HG02798 (cell line): ENCODE measurements around the gene RIC1.
"Not testable (repeated sequence)": the region's sequence is repeated elsewhere in the genome, so short reads cannot be mapped to it uniquely, and the experiment has no call there.

Source experiments
- ATAC-seq: cut with Tn5 transposase; IDR thresholded peaks from one replicate; pipeline ENCODE4 v1.9.1; 2021; ENCODE audit warnings: mild to moderate bottlenecking; ENCODE audit not compliant: unreplicated experiment, poor library complexity

The RIC1 gene

DNA sequence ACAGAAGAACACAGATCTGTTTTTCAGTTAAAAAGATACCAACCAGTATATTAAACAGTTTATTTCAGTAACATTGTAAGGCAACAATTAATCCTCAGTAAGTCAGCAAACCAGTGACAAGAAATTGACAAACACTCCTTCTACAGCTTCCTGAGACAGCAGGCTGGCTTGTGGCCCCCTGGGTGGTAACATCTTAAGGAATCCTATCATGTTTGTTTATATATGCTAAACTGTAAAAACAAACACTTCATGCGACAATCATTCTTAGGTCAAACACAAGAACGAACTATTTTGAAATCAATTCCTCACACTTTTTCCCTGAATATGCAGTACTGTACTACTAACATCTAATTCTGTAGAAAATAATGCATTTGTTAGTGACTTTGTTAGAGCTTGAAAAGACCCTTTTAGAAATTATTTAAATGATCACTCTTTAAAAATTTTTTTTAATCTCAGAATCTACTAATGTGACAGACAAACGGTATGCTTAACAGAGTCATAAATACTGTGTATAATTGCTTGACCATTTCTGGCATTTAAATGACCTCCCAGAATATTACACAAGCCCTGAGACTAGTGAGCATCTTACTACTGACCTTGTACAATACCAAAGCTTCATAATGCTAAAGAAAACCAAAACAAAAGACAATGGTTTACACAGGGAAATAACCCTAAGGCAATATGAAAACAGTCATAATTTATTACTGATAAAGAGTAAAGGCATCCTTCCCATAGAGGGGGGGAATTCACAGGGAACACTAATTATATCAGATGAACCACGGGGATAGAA, 155.8 kb downstream of the RIC1 start:
- ATAC-seq: no peak

GRCh38 chr9:5786370-5787127, 157.6 kb downstream of the RIC1 start:
- no peak for ATAC-seq

DNA sequence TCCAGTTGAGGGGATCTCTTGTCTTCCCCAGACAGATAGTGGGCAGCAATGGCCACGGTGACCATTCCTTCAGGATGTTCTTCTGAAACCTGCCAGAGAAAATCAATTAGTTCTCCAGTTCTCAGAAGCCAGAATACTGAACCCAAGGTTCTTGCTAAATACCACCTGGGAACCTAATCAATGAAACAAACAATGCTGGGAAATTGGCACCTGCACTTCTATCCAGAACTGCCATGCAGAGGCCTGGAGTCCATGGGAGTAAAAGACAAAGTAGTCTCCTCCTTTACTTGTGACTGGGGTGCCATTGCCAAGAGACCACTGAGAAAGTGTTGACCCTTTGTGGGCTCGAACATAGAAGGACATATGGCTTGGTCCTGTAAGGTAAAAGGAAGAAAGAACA, 158.3 kb downstream of the RIC1 start:
- ATAC-seq: no peak

- ATAC-seq: no peak
Observed at GRCh38 chr9:5787759-5788302, 158.9 kb downstream of the RIC1 start.

DNA sequence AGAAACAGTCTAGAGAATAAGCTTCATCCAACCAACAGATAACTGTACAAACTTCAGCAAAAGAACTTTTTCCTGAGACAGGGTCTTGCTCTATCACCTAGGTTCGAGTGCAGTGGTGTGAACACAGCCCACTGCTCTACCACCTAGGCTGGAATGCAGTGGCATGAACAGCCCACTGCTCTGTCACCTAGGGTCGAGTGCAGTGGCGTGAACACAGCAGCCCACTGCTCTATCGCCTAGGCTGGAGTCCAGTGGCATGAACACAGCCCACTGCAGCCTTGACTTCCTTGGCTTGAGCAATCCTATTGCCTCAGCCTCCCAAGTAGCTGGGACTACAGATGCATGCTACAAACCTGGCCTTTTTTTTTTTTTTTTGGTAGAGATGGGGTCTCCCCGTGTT, 160.6 kb downstream of the RIC1 start:
- ATAC-seq: no peak

- no peak for ATAC-seq
Observed at GRCh38 chr9:5790923-5791322, 162.0 kb downstream of the RIC1 start.

- ATAC-seq: no peak
Observed at GRCh38 chr9:5791870-5792269, 163.0 kb downstream of the RIC1 start.

- ATAC-seq: no peak
Observed at GRCh38 chr9:5793812-5794211, 164.9 kb downstream of the RIC1 start.

DNA sequence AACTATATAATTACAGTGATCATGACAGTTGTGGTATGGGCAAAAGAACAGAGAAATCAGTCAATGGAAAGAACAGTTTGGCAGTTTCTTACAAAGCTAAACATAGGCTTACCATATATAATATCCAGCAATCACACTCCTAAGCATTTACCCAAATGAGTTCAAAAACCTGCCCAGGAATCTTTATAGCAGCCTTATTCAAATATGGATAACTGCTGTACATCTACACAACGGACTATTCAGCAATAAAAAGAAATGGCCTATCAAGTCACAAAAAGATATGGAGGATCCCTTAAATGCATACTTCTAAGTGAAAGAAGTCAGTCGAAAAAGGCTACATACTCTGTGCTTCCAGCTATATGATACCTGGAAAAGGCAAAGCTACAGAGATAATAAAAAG, 167.4 kb downstream of the RIC1 start:
- no peak for ATAC-seq

- ATAC-seq: no peak
Observed at GRCh38 chr9:5798581-5798980, 169.7 kb downstream of the RIC1 start.

GRCh38 chr9:5799314-5799713, 170.4 kb downstream of the RIC1 start:
- ATAC-seq: no peak

DNA sequence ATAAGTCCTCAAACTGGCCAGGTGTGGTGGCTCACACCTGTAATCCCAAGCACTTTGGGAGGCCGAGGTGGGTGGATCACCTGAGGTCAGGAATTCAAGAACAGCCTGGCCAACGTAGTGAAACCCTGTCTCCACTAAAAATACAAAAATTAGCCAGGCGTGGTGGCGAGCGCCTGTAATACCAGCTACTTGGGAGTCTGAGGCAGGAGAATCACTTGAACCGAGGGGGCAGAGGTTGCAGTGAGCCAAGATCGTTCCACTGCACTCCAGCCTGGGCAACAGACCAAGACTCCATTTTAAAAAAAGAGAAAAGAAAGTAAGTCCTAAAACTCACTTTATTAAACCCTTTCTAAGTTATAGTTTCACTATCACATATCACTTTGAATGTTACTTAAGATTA, 171.5 kb downstream of the RIC1 start:
- not testable (repeated sequence) for ATAC-seq

- ATAC-seq: no peak
Observed at GRCh38 chr9:5800969-5801738, 172.2 kb downstream of the RIC1 start.

- ATAC-seq: no peak
Observed at GRCh38 chr9:5801739-5802113, 172.8 kb downstream of the RIC1 start.

DNA sequence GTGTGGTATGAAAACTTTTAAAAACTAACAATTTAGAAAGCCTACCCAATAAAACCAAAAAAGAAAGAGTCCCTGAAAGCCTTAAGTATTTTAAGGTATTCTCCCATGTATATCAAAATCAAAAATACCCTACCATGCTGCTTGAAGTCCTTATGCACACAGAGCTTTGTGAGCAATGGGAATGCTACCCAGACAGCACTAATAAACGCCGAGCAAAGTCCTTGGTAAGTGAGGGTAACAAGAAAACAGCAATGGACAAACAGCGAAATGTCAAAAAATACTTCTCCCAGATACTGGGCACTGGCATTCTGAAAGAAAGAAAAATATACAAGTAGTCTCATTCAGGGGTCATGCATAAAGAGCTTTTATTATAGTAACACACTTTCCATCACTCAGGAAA, 176.6 kb downstream of the RIC1 start:
- no peak for ATAC-seq

DNA sequence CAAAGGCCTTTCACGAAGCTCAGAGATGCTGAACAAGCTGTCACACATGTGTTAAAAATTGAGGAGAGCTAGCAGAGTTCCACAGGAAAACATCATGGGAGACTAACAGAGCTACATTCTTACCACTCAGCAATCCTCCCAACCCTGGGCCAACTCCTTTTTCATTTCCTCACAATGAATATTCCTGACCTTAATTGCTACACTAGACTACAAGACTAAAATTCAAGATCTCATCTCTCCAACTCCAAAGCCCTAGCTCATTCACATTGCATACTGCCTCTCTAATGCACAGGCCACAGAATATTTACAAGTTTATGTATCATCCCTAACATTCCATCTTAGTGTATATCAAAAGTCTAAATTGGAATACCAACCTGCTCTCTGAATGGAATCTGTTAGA, 182.8 kb downstream of the RIC1 start:
- no peak for ATAC-seq

DNA sequence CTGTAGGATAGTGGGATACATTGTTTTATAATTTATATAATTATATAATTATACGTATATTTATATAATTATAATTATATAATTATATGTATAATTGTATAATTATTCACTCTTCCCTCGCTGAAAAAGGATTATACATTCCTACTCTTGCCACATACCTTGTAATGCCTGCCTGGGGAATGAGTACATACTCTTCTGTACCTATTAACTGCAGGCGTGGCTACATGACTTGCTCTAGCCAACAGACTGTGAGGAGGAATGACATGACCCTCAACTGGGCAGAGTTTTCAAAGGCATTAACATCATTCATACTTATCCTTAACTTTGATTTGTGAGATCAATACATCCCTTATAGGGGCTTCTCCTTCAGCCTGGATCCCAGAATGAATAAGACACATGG, 184.9 kb downstream of the RIC1 start:
- ATAC-seq: no peak

DNA sequence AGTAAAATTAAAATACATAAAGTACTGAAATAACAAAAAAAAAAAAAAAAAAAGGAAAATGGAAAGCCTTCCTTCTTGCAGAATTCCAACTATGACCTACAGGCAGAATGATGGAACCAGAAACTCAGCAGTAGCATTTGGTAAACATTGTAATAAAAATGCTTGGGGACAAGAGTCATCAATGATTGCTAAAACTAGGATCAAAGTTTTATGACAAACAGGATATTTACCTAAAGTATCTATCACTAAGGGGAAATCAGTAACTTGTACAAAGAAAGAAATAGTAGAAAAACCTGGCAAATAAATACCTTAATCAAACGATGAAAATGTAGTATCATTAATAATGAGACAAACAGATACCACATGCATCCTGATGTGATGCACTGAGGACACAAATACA, 186.6 kb downstream of the RIC1 start:
- ATAC-seq: no peak

GRCh38 chr9:5817862-5818261, 189.0 kb downstream of the RIC1 start:
- no peak for ATAC-seq

DNA sequence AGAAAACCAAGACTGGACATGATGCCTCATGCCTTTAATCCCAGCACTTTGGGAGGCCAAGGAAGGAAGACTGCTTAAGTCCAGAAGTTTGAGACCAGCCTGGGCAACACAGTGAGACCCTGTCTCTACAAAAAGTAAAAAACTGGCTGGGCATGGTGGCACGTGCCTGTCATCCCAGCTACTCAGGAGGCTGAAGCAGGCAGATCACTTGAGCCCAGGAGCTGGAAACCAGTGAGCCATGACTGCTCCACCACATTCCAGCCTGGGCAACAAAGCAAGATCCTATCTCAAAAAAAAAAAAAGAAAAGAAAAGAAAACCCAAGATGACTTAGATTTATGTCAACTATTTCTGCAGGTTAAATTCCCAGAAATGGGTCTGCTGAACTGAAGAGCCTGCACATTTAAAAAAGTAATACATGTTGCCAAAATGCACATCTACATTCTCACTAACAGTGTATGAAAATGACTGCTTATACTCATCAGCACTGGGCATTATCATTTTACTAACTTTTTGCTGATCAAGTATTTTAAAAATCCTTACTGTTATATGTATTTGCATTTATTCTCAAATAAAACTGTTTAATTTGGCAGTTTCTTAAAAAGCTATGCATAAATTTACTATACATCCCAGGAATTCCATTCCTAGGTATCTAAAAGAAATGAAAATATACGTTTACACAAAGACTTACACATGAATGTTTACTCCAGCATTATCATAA, 189.7 kb downstream of the RIC1 start:
- ATAC-seq: no peak
